GM23338 (cell line): Measurements from ENCODE around the gene DOK7. TPM values are rescaled to one million over a fixed set of nuclear protein-coding genes. Genes with fewer than 3 reads are reported as not detected.

ENCODE experiments used
- ATAC-seq: fragments of 200-7000 bp; cut with Tn5 transposase; 3 replicates; pipeline ENCODE4 v1.9.1; 2020
- DNase-seq: peaks from one replicate; pipeline ENCODE4 v3.0.0-alpha.2; 2015; ENCODE audit warnings: low spot score
- H2AFZ ChIP-seq: fragments of 200-600 bp; sonication (generic); 2 replicates; pipeline ENCODE4 v1.8.0; 2016; ENCODE audit warnings: antibody characterized with exemption, mild to moderate bottlenecking, moderate library complexity
- H3F3A ChIP-seq: fragments of 200-600 bp; sonication (generic); replicated peaks from 2 replicates; pipeline ENCODE4 v1.8.0; 2017; ENCODE audit warnings: antibody characterized with exemption, mixed run types, low read depth
- H3K27ac ChIP-seq: fragments of 200-600 bp; sonication (generic); 2 replicates; pipeline ENCODE4 v1.6.1; 2016; ENCODE audit warnings: low read depth
- H3K27me3 ChIP-seq: fragments of 200-600 bp; sonication (generic); 2 replicates; pipeline ENCODE4 v1.8.0; 2016; ENCODE audit warnings: mild to moderate bottlenecking, mixed run types, moderate library complexity; ENCODE audit not compliant: insufficient read depth
- H3K36me3 ChIP-seq: fragments of 200-600 bp; sonication (generic); 2 replicates; pipeline ENCODE4 v1.8.0; 2016; ENCODE audit warnings: mild to moderate bottlenecking; ENCODE audit not compliant: insufficient read depth
- H3K4me1 ChIP-seq: fragments of 200-600 bp; sonication (generic); 2 replicates; pipeline ENCODE4 v1.8.0; 2016; ENCODE audit warnings: mild to moderate bottlenecking, moderate library complexity; ENCODE audit not compliant: insufficient read depth
- H3K4me2 ChIP-seq: fragments of 200-600 bp; sonication (generic); 2 replicates; pipeline ENCODE4 v1.7.1; 2017; ENCODE audit warnings: mixed run types
- H3K4me3 ChIP-seq: fragments of 200-600 bp; sonication (generic); 2 replicates; pipeline ENCODE4 v1.6.1; 2016; ENCODE audit warnings: mixed run types
- H3K79me2 ChIP-seq: fragments of 200-600 bp; sonication (generic); replicated peaks from 2 replicates; pipeline ENCODE4 v1.8.0; 2017; ENCODE audit warnings: mild to moderate bottlenecking; ENCODE audit not compliant: insufficient read depth
- H3K9me2 ChIP-seq: fragments of 200-600 bp; sonication (generic); 2 replicates; pipeline ENCODE4 v1.8.0; 2017; ENCODE audit not compliant: insufficient read depth
- H4K20me1 ChIP-seq: fragments of 200-600 bp; sonication (generic); replicated peaks from 2 replicates; pipeline ENCODE4 v1.8.0; 2017; ENCODE audit warnings: mild to moderate bottlenecking; ENCODE audit not compliant: insufficient read depth
- H3K27ac Mint-ChIP-seq: 2 replicates; pipeline ENCODE4 v1.8.0; 2020; ENCODE audit warnings: inconsistent platforms, mild to moderate bottlenecking, moderate library complexity, mixed read lengths
- H3K27me3 Mint-ChIP-seq: 3 replicates; pipeline ENCODE4 v1.8.0; 2022; ENCODE audit warnings: low read depth, mild to moderate bottlenecking, moderate library complexity, mixed read lengths, inconsistent platforms; ENCODE audit not compliant: insufficient read depth, poor library complexity
- H3K36me3 Mint-ChIP-seq: 3 replicates; pipeline ENCODE4 v1.8.0; 2021; ENCODE audit warnings: low read depth, mild to moderate bottlenecking, inconsistent platforms, moderate library complexity, mixed read lengths
- H3K4me1 Mint-ChIP-seq: 3 replicates; pipeline ENCODE4 v1.8.0; 2020; ENCODE audit warnings: mild to moderate bottlenecking, inconsistent platforms, mixed read lengths
- H3K4me3 Mint-ChIP-seq: 3 replicates; pipeline ENCODE4 v1.8.0; 2021; ENCODE audit warnings: moderate library complexity, mild to moderate bottlenecking, inconsistent platforms, mixed read lengths
- H3K9me3 Mint-ChIP-seq: 3 replicates; pipeline ENCODE4 v1.8.0; 2020; ENCODE audit warnings: moderate library complexity, mild to moderate bottlenecking, inconsistent platforms, mixed read lengths
- EZH2 ChIP-seq: fragments of 200-600 bp; sonication (generic); IDR thresholded peaks from one replicate; pipeline ENCODE4 v1.8.0; 2017; ENCODE audit warnings: antibody characterized with exemption, mild to moderate bottlenecking, low read depth; ENCODE audit not compliant: unreplicated experiment
- JUNB ChIP-seq: IDR thresholded peaks from one replicate; pipeline ENCODE4 v1.6.1; 2016; ENCODE audit warnings: antibody characterized with exemption; ENCODE audit not compliant: unreplicated experiment
- NANOG ChIP-seq: IDR thresholded peaks from 2 replicates; pipeline ENCODE4 v1.6.1; 2016; ENCODE audit warnings: antibody characterized with exemption, borderline replicate concordance
- ZNF462 ChIP-seq: fragments of 250-450 bp; sonication (Bioruptor Pico); IDR thresholded peaks from 2 replicates; pipeline ENCODE4 v1.5.0; 2020; ENCODE audit warnings: mild to moderate bottlenecking, moderate library complexity
- polyA plus RNA-seq: library from polyadenylated mRNA; unstranded; fragments of >200 nt; fragmentation: Nextera tagmentation; extraction: Ambion mirVana; gene quantifications from 2 replicates; pipeline ENCODE4 v1.2.1, GENCODE V29; 2016
- total RNA-seq: library from RNA; depleted of rRNA; stranded (reverse); fragments of >200 nt; shearing (Covaris generic); gene quantifications from 2 replicates; pipeline ENCODE4 v1.2.3, GENCODE V29; 2014

DOK7 gene
- total and polyA plus RNA-seq, 2 experiments from 2014 or later: 0.34 to 0.52 TPM

- Histone ChIP-seq H3K27me3 (peaks cover 97% of the 10 kb centered on the region), H3K27ac (no peak overlapping the region), H3K4me1 (peaks cover 6% of the 10 kb centered on the region), H3F3A (no peaks in the 10 kb centered on the region), H3K4me3 (no peak overlapping the region), H3K4me2 (no peak overlapping the region), H3K9me2 (no peaks in the 10 kb centered on the region), H3K36me3 (no peaks in the 10 kb centered on the region), H2AFZ (no peak overlapping the region), H4K20me1 (no peaks in the 10 kb centered on the region), H3K79me2 (no peaks in the 10 kb centered on the region)
- H3K36me3 Mint-ChIP-seq: no peaks in the 10 kb centered on the region
- H3K4me3 Mint-ChIP-seq: no peak overlapping the region
- peaks cover 74% of the 10 kb centered on the region for H3K27me3 Mint-ChIP-seq
- no peak for TF ChIP-seq NANOG
- TF ChIP-seq EZH2: no peak
- no peak for TF ChIP-seq JUNB
- TF ChIP-seq ZNF462 (CRISPR knock-in tag): no peak
- DNase-seq: no peak
- peaks cover 4% of the 10 kb centered on the region for H3K9me3 Mint-ChIP-seq
- H3K27ac Mint-ChIP-seq: no peak overlapping the region
- peak; percentile 41 for ATAC-seq
- H3K4me1 Mint-ChIP-seq: peaks cover 10% of the 10 kb centered on the region
Measured at GRCh38 chr4:3486541-3487540, 23.7 kb downstream of the DOK7 start.

GRCh38 chr4:3487861-3488260 is 24.8 kb downstream of the DOK7 start:
- Mint-ChIP-seq H3K4me1 (peaks cover 11% of the 10 kb centered on the region), H3K4me3 (no peak overlapping the region), H3K36me3 (no peaks in the 10 kb centered on the region), H3K9me3 (peaks cover 4% of the 10 kb centered on the region), H3K27me3 (peaks cover 76% of the 10 kb centered on the region), H3K27ac (no peak overlapping the region)
- H3K9me2 ChIP-seq: no peaks in the 10 kb centered on the region
- H3F3A ChIP-seq: no peaks in the 10 kb centered on the region
- H3K36me3 ChIP-seq: no peaks in the 10 kb centered on the region
- H4K20me1 ChIP-seq: no peaks in the 10 kb centered on the region
- peaks cover 97% of the 10 kb centered on the region for H3K27me3 ChIP-seq
- H3K4me3 ChIP-seq: no peak overlapping the region
- H3K4me1 ChIP-seq: no peaks in the 10 kb centered on the region; the same call in 1 of the 2 replicates
- ATAC-seq (no peak), DNase-seq (no peak)
- H3K79me2 ChIP-seq: no peaks in the 10 kb centered on the region
- H3K4me2 ChIP-seq: no peak overlapping the region
- no peak overlapping the region for H3K27ac ChIP-seq
- H2AFZ ChIP-seq: no peak overlapping the region
- TF ChIP-seq JUNB (no peak), ZNF462 (CRISPR knock-in tag) (no peak)
